Upper lobe of left lung (tissue), 6 donors: ENCODE data around the gene TST. TPM values are rescaled to one million over a fixed set of nuclear protein-coding genes. Genes with fewer than 3 reads are reported as not detected.

Experiments used
- ATAC-seq, 2 donors: fragments of 200-7000 bp; cut with Tn5 transposase; one replicate each; pipeline ENCODE4 v1.9.1; 2022; ENCODE audit warnings: mild to moderate bottlenecking in 2 of 2, moderate library complexity in 2 of 2; ENCODE audit not compliant: low FRiP score in 2 of 2
- DNase-seq, 2 donors: peaks; one replicate each; pipeline ENCODE4 v3.0.0-alpha.2; 2019 to 2020
- H3K27ac ChIP-seq, 4 donors: fragments of 200-600 bp; sonication (generic); one replicate each; pipeline ENCODE4 v1.5.1; 2016 to 2019
- H3K27me3 ChIP-seq, 4 donors: fragments of 200-600 bp; sonication (generic); one replicate each; pipeline ENCODE4 v1.5.1; 2017 to 2019
- H3K36me3 ChIP-seq, 4 donors: fragments of 200-600 bp; sonication (generic); one replicate each; pipeline ENCODE4 v1.5.1; 2016 to 2019
- H3K4me1 ChIP-seq, 4 donors: fragments of 200-600 bp; sonication (generic); one replicate each; pipeline ENCODE4 v1.5.1; 2018 to 2019
- H3K4me3 ChIP-seq, 4 donors: fragments of 200-600 bp; sonication (generic); one replicate each; pipeline ENCODE4 v1.5.1; 2017 to 2019; ENCODE audit warnings: mild to moderate bottlenecking in 2 of 4, moderate library complexity in 1 of 4
- H3K9me3 ChIP-seq, 4 donors: fragments of 200-600 bp; sonication (generic); one replicate each; pipeline ENCODE4 v1.5.1; 2018 to 2019
- CTCF ChIP-seq, 6 experiments: fragments of 450-650 bp in 4 of 6; fragments of 200-600 bp in 2 of 6; sonication (generic) in 2 of 6; IDR thresholded peaks; one replicate each; pipeline ENCODE4 v1.5.1; 2016 to 2019; ENCODE audit warnings: antibody characterized with exemption in 6 of 6
- EP300 ChIP-seq, 4 donors: sonication (generic); formaldehyde crosslinking; IDR thresholded peaks; one replicate each; pipeline ENCODE4 v1.5.1; 2017; ENCODE audit warnings: antibody characterized with exemption in 4 of 4, control low read depth in 2 of 4
- POLR2A ChIP-seq, 4 donors: fragments of 450-650 bp; IDR thresholded peaks; one replicate each; pipeline ENCODE4 v1.5.1; 2016 to 2017; ENCODE audit warnings: antibody characterized with exemption in 4 of 4, mild to moderate bottlenecking in 2 of 4
- POLR2AphosphoS5 ChIP-seq, 2 donors: sonication (generic); formaldehyde crosslinking; IDR thresholded peaks; one replicate each; pipeline ENCODE4 v1.5.1; 2017; ENCODE audit warnings: antibody characterized with exemption in 2 of 2
- WGBS, 2 donors: methylation state at CpG; one replicate each; pipeline ENCODE4 v1.1.5; 2017 to 2018; 5-methylcytosine and 5-hydroxymethylcytosine counted together
- total RNA-seq, 6 donors: library from RNA; depleted of rRNA in 4 of 6; stranded (reverse); fragments of >200 nt in 4 of 6; gene quantifications; one replicate each; pipeline versions ENCODE4 v1.1.0 to v1.2.1, GENCODE V29; 2016 to 2021
- donor health status: DM: no; HTN: no; CAD: no; lungs with moderate emphysema.
- donor health status: DM: no; HTN: yes; CAD: no; lungs with severe emphysema.

The TST gene
- total RNA-seq, 6 donors from 2014 or later, result 43.0 to 78.1 (median 70.2) TPM

GRCh38 chr22:37062376-37062675 lies 43.1 kb upstream of the TST start:
- DNase-seq (no peak), ATAC-seq (no peak)
- Histone ChIP-seq H3K4me1 (no peaks in the 10 kb centered on the region), H3K9me3 (no peaks in the 10 kb centered on the region), H3K27ac (no peak overlapping the region), H3K27me3 (no peaks in the 10 kb centered on the region), H3K36me3 (peaks cover 0 to 36% (median 12%) of the 10 kb centered on the region in 4 donors), H3K4me3 (no peak overlapping the region)
- 64 to 70% methylated on average over 5 to 7 of the region's 7 CpGs for WGBS, 2 donors
- TF ChIP-seq POLR2A (IDR thresholded peaks at IDR 0.05) (no peak), EP300 (IDR thresholded peaks at IDR 0.05) (no peak), POLR2AphosphoS5 (IDR thresholded peaks at IDR 0.05) (no peak), CTCF (IDR thresholded peaks at IDR 0.05) (no peak)

- Histone ChIP-seq H3K4me1 (no peaks in the 10 kb centered on the region), H3K4me3 (no peak overlapping the region), H3K36me3 (peaks cover 0 to 41% (median 15%) of the 10 kb centered on the region in 4 donors), H3K27me3 (no peaks in the 10 kb centered on the region), H3K27ac (no peak overlapping the region), H3K9me3 (no peaks in the 10 kb centered on the region)
- 91 to 95% methylated on average over 10 of the region's 10 CpGs for WGBS, 2 donors
- DNase-seq (no peak), ATAC-seq (no peak)
- TF ChIP-seq CTCF (IDR thresholded peaks at IDR 0.05), result no peak
- TF ChIP-seq EP300 (IDR thresholded peaks at IDR 0.05), result no peak
- TF ChIP-seq POLR2AphosphoS5 (IDR thresholded peaks at IDR 0.05), result no peak
- TF ChIP-seq POLR2A (IDR thresholded peaks at IDR 0.05), result no peak
These were observed 42.5 kb upstream of the TST start for GRCh38 chr22:37061611-37062375.

GRCh38 chr22:37060801-37061610 lies 41.8 kb upstream of the TST start:
- Histone ChIP-seq H3K4me1 (no peaks in the 10 kb centered on the region), H3K27me3 (no peaks in the 10 kb centered on the region), H3K36me3 (peaks cover 0 to 49% (median 19%) of the 10 kb centered on the region in 4 donors), H3K27ac (no peak overlapping the region), H3K9me3 (no peaks in the 10 kb centered on the region), H3K4me3 (no peak overlapping the region)
- no peak for TF ChIP-seq EP300 (IDR thresholded peaks at IDR 0.05)
- no peak for TF ChIP-seq CTCF (IDR thresholded peaks at IDR 0.05)
- no peak for TF ChIP-seq POLR2AphosphoS5 (IDR thresholded peaks at IDR 0.05)
- TF ChIP-seq POLR2A (IDR thresholded peaks at IDR 0.05), result no peak
- ATAC-seq (no peak), DNase-seq (no peak)
- 85 to 86% methylated on average over 26 to 28 of the region's 28 CpGs for WGBS, 2 donors

- Histone ChIP-seq H3K36me3 (peaks cover 0 to 58% (median 19%) of the 10 kb centered on the region in 4 donors), H3K27ac (no peak overlapping the region), H3K9me3 (no peaks in the 10 kb centered on the region), H3K27me3 (no peaks in the 10 kb centered on the region), H3K4me3 (no peak overlapping the region), H3K4me1 (no peaks in the 10 kb centered on the region)
- no peak for TF ChIP-seq POLR2AphosphoS5 (IDR thresholded peaks at IDR 0.05)
- no peak for TF ChIP-seq POLR2A (IDR thresholded peaks at IDR 0.05)
- no peak for TF ChIP-seq EP300 (IDR thresholded peaks at IDR 0.05)
- no peak for TF ChIP-seq CTCF (IDR thresholded peaks at IDR 0.05)
- no peak for DNase-seq
- ATAC-seq, result no peak
- 80 to 96% methylated on average over 1 to 9 of the region's 9 CpGs for WGBS, 2 donors
These were observed 40.7 kb upstream of the TST start for GRCh38 chr22:37059876-37060449.
